Measurements from ENCODE around the gene RNF14. TPM values are rescaled to one million over a fixed set of nuclear protein-coding genes. Genes with fewer than 3 reads are reported as not detected.

RNF14 gene
- total RNA-seq, 2 donors from 2014 or later = 27.5 to 33.0 TPM

DNA sequence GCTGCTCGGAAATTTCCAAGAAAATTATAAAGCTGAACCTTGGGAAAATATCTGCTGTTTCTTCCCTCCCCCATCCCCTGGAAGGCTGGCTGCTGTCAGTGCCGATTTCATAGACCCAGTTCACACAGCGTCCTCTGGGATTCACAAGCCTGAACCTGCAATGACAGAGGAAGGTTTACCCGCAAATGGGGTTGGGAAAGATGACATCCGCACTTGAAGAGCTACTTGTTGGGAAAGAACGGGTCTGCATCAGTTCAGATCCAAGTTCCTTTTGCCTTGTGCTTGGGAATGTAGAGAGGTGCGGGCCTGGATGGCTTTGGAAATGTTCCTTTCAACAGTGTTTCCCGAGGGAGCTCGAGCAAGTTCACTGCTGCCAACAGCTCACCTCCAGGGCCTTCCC lies 24.8 kb upstream of the RNF14 start:
- Mint-ChIP-seq H3K4me1 (peaks cover 4% of the 10 kb centered on the region), H3K4me3 (no peak overlapping the region), H3K36me3 (ENCODE audit: low read depth) (peaks cover 11% of the 10 kb centered on the region), H3K27ac (no peak overlapping the region), H3K9me3 (no peaks in the 10 kb centered on the region), H3K27me3 (ENCODE audit: insufficient read depth) (peaks cover 3% of the 10 kb centered on the region)
- 91 to 94% methylated on average over 9 of the region's 9 CpGs for WGBS, 2 experiments (ENCODE audit: insufficient coverage in 1 of 2, insufficient read length in 1 of 2)
- H3K36me3 ChIP-seq (ENCODE audit: control insufficient read depth, insufficient read depth, low read length) = peaks cover 11% of the 10 kb centered on the region
- H3K4me3 ChIP-seq (ENCODE audit: low read length) = no peak overlapping the region
- H3K27ac ChIP-seq (ENCODE audit: low read depth, low read length) = no peak overlapping the region
- no peaks in the 10 kb centered on the region for H3K9me3 ChIP-seq (ENCODE audit: control insufficient read depth, low read length)
- H3K4me1 ChIP-seq (ENCODE audit: control insufficient read depth, insufficient read depth, low read length) = no peaks in the 10 kb centered on the region
- TF ChIP-seq, protein P1, sequence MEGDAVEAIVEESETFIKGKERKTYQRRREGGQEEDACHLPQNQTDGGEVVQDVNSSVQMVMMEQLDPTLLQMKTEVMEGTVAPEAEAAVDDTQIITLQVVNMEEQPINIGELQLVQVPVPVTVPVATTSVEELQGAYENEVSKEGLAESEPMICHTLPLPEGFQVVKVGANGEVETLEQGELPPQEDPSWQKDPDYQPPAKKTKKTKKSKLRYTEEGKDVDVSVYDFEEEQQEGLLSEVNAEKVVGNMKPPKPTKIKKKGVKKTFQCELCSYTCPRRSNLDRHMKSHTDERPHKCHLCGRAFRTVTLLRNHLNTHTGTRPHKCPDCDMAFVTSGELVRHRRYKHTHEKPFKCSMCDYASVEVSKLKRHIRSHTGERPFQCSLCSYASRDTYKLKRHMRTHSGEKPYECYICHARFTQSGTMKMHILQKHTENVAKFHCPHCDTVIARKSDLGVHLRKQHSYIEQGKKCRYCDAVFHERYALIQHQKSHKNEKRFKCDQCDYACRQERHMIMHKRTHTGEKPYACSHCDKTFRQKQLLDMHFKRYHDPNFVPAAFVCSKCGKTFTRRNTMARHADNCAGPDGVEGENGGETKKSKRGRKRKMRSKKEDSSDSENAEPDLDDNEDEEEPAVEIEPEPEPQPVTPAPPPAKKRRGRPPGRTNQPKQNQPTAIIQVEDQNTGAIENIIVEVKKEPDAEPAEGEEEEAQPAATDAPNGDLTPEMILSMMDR (conservative IDR thresholded peaks at IDR 0.05) = no peak
- no peak for DNase-seq
- no peak overlapping the region for H3K9ac ChIP-seq (ENCODE audit: extremely low read depth, low read length, poor library complexity, severe bottlenecking)
- no peaks in the 10 kb centered on the region for H3K27me3 ChIP-seq (ENCODE audit: control insufficient read depth, insufficient read depth, low read length, poor library complexity, severe bottlenecking)

DNA sequence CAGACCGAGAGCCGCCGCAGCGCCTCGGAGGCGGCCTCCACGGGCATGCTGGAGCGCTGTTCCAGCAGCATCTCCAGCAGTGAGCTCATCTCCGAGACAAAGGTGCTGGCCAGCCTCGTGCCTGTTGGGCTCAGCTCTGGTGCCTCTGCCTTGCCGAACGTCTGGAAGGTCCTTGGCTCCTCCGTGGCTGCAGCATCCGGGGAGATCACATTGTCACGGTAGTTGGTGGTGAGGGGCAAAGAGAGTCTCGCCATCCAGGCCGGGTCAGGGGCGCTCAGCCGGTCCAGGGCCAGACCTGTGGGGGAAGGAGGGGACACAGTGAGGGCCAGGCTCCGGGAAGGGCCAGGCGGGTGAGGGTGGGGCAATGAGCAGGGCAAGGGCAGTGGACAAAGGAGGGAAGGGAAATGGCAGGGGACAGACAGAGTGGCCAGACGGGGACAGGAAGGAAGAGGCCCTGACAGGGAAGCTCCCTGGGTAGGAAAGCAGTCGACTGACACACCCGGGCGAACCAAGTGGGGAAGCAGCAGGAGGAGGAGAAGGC lies 23.3 kb upstream of the RNF14 start:
- H3K9ac ChIP-seq (ENCODE audit: extremely low read depth, low read length, poor library complexity, severe bottlenecking) = no peak overlapping the region

DNA sequence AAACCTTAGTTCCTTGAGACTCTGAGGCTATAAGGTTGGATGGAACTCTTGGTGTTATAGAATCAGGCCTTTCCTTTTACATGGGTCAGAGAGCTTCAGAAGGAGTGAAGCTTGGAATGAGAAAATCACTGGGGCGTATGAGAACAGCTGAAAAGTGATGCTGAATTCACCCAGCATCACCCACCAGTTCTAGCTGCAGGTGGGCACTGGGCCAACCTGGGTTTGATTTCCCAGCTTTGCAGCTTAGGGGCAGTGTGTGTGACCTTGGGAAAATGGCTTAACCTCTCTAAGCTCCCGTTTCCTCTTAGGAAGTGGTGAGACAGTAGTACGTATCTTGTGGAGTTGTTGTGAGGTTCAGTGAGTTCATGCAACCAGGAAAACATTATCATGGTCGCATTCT lies 21.6 kb upstream of the RNF14 start:
- no peaks in the 10 kb centered on the region for H3K9me3 ChIP-seq (ENCODE audit: control insufficient read depth, low read length)
- TF ChIP-seq, protein P1 (conservative IDR thresholded peaks at IDR 0.05) = no peak
- Mint-ChIP-seq H3K36me3 (ENCODE audit: low read depth) (no peaks in the 10 kb centered on the region), H3K4me1 (peaks cover 9% of the 10 kb centered on the region), H3K27me3 (ENCODE audit: insufficient read depth) (peaks cover 3% of the 10 kb centered on the region), H3K9me3 (no peaks in the 10 kb centered on the region), H3K27ac (no peak overlapping the region), H3K4me3 (no peak overlapping the region)
- H3K27ac ChIP-seq (ENCODE audit: low read depth, low read length) = no peak overlapping the region
- WGBS, 2 experiments (ENCODE audit: insufficient coverage in 1 of 2, insufficient read length in 1 of 2) = 90 to 100% methylated on average over 1 to 4 of the region's 4 CpGs
- H3K36me3 ChIP-seq (ENCODE audit: control insufficient read depth, insufficient read depth, low read length) = no peaks in the 10 kb centered on the region
- DNase-seq = no peak
- H3K27me3 ChIP-seq (ENCODE audit: control insufficient read depth, insufficient read depth, low read length, poor library complexity, severe bottlenecking) = no peaks in the 10 kb centered on the region
- no peak overlapping the region for H3K4me3 ChIP-seq (ENCODE audit: low read length)
- no peaks in the 10 kb centered on the region for H3K4me1 ChIP-seq (ENCODE audit: control insufficient read depth, insufficient read depth, low read length)
- H3K9ac ChIP-seq (ENCODE audit: extremely low read depth, low read length, poor library complexity, severe bottlenecking) = no peak overlapping the region

More for the DNA sequence above, 23.3 kb upstream of the RNF14 start:
- Histone ChIP-seq H3K9me3 (ENCODE audit: control insufficient read depth, low read length) (no peaks in the 10 kb centered on the region), H3K36me3 (ENCODE audit: control insufficient read depth, insufficient read depth, low read length) (peaks cover 4% of the 10 kb centered on the region), H3K4me1 (ENCODE audit: control insufficient read depth, insufficient read depth, low read length) (no peaks in the 10 kb centered on the region), H3K4me3 (ENCODE audit: low read length) (no peak overlapping the region), H3K27me3 (ENCODE audit: control insufficient read depth, insufficient read depth, low read length, poor library complexity, severe bottlenecking) (no peaks in the 10 kb centered on the region), H3K27ac (ENCODE audit: low read depth, low read length) (peak overlapping the region; percentile 60)
- TF ChIP-seq, protein P1 (conservative IDR thresholded peaks at IDR 0.05) = no peak
- H3K4me1 Mint-ChIP-seq = peaks cover 4% of the 10 kb centered on the region
- no peak overlapping the region for H3K27ac Mint-ChIP-seq
- WGBS, 2 experiments (ENCODE audit: insufficient coverage in 1 of 2, insufficient read length in 1 of 2) = 78 to 80% methylated on average over 12 to 25 of the region's 25 CpGs
- peaks cover 3% of the 10 kb centered on the region for H3K27me3 Mint-ChIP-seq (ENCODE audit: insufficient read depth)
- H3K36me3 Mint-ChIP-seq (ENCODE audit: low read depth) = peaks cover under 1% of the 10 kb centered on the region
- H3K4me3 Mint-ChIP-seq = no peak overlapping the region
- peak; percentile 69 for DNase-seq
- no peaks in the 10 kb centered on the region for H3K9me3 Mint-ChIP-seq
